Calu3 (cell line): ENCODE results near the gene THAP7. TPM values are rescaled to one million over a fixed set of nuclear protein-coding genes. Genes with fewer than 3 reads are reported as not detected.

Experiments
- BruUV-seq: library from RNA; stranded (reverse); fragments of 400-500 nt; replicated peaks from 2 replicates; lab custom pipeline; 2021; lab: Mats Ljungman, UMichigan
- CTCF ChIA-PET: fragments of 300-600 bp; sonication (Branson Sonifier 250); formaldehyde crosslinking; loops from one replicate; lab custom pipeline; 2022; ENCODE audit warnings: antibody characterized with exemption; lab: Charles Lee
- DNase-seq: peaks from one replicate; pipeline ENCODE4 v3.0.0; 2022
- H3K27ac Mint-ChIP-seq: one replicate; pipeline ENCODE4 v1.8.0; 2022; ENCODE audit warnings: mixed read lengths; ENCODE audit not compliant: unreplicated experiment
- H3K27me3 Mint-ChIP-seq: one replicate; pipeline ENCODE4 v1.8.0; 2022; ENCODE audit warnings: mixed read lengths; ENCODE audit not compliant: unreplicated experiment
- H3K36me3 Mint-ChIP-seq: one replicate; pipeline ENCODE4 v1.8.0; 2022; ENCODE audit warnings: mild to moderate bottlenecking, moderate library complexity, mixed read lengths; ENCODE audit not compliant: insufficient read depth, unreplicated experiment
- H3K4me1 Mint-ChIP-seq: one replicate; pipeline ENCODE4 v1.8.0; 2022; ENCODE audit warnings: mild to moderate bottlenecking, low read depth, mixed read lengths; ENCODE audit not compliant: unreplicated experiment
- H3K4me3 Mint-ChIP-seq: one replicate; pipeline ENCODE4 v1.8.0; 2022; ENCODE audit warnings: mild to moderate bottlenecking, low read depth, moderate library complexity, mixed read lengths; ENCODE audit not compliant: unreplicated experiment
- H3K9me3 Mint-ChIP-seq: one replicate; pipeline ENCODE4 v1.8.0; 2022; ENCODE audit warnings: low read depth, mixed read lengths; ENCODE audit not compliant: unreplicated experiment
- intact Hi-C: fragments of 100-400 bp; cut with micrococcal nuclease; formaldehyde crosslinking; loops from one replicate; pipeline ENCODE4 v1.10.0; 2022; ENCODE audit not compliant: unreplicated experiment
- total RNA-seq: library from RNA; stranded (reverse); gene quantifications from 2 replicates; pipeline ENCODE4 v1.2.3, GENCODE V29; 2022
- TF ChIP-seq, protein P1 (sequence below): fragments of 200-600 bp; IDR thresholded peaks from one replicate; pipeline ENCODE4 v1.8.0; 2022; ENCODE audit warnings: antibody characterized with exemption; ENCODE audit not compliant: unreplicated experiment

THAP7 gene
- total RNA-seq, 1 experiment from 2014 or later = 24.5 TPM

DNA sequence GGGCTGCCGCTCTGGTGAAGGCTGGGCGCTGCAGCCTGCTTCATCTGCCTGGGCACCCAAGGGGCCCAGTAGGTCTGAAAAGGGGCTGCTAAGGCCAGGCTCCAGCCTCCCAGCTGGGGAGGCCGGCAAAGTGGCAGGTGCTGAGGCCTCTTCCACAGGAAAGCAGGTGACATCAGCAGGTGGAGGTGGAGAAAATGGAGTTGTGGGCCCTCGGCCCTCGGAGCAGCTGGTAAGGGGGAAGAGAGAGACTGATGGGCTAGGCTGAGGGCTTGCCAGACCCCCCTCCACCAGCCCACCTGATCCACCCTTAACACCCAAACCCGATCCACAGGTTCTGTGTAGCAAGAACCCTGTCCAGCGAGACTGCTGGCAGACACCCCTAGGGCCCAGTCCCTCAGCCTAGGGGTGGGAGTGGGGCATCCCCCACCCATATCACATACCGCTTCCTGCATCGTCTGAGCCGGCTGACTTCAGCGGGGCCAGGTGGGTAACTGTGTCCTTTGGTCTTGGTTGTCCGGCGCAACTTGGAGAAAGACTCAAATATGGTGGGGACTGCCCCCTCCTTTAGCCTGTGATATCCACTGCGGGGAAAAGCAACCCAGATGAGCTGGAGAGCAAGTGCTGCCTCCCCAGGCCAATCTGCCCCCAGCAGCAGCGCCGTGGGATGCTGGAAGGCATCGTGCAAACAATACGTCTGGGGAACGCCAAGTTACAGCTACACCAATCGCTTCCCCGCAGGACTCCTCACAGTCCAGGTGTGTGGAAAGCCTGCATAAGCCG lies 1.5 kb downstream of the THAP7 start:
- DNase-seq = no peak
- Mint-ChIP-seq H3K9me3 (no peaks in the 10 kb centered on the region), H3K4me3 (peak overlapping the region; percentile 97), H3K27ac (peak overlapping the region; percentile 63), H3K4me1 (peaks cover 9% of the 10 kb centered on the region), H3K27me3 (no peaks in the 10 kb centered on the region), H3K36me3 (peaks cover 73% of the 10 kb centered on the region)
- TF ChIP-seq, protein P1, sequence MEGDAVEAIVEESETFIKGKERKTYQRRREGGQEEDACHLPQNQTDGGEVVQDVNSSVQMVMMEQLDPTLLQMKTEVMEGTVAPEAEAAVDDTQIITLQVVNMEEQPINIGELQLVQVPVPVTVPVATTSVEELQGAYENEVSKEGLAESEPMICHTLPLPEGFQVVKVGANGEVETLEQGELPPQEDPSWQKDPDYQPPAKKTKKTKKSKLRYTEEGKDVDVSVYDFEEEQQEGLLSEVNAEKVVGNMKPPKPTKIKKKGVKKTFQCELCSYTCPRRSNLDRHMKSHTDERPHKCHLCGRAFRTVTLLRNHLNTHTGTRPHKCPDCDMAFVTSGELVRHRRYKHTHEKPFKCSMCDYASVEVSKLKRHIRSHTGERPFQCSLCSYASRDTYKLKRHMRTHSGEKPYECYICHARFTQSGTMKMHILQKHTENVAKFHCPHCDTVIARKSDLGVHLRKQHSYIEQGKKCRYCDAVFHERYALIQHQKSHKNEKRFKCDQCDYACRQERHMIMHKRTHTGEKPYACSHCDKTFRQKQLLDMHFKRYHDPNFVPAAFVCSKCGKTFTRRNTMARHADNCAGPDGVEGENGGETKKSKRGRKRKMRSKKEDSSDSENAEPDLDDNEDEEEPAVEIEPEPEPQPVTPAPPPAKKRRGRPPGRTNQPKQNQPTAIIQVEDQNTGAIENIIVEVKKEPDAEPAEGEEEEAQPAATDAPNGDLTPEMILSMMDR = no peak
- CTCF ChIA-PET = no interaction called here
- intact Hi-C loops = no loop called here
- BruUV-seq = no TSS peak

GRCh38 chr22:20999350-21000206 lies 2.3 kb downstream of the THAP7 start:
- Mint-ChIP-seq H3K4me3 (peak overlapping the region; percentile 97), H3K4me1 (peaks cover 9% of the 10 kb centered on the region), H3K9me3 (no peaks in the 10 kb centered on the region), H3K27me3 (no peaks in the 10 kb centered on the region), H3K36me3 (peaks cover 78% of the 10 kb centered on the region), H3K27ac (peak overlapping the region; percentile 31)
- CTCF ChIA-PET = interaction anchor here (1.4 kb wide), 1 partner anchor 114 kb away, joined by 4 read pairs; no protein-coding TSS in a partner anchor
- intact Hi-C loops = no loop called here
- TF ChIP-seq, protein P1 = no peak
- no peak for DNase-seq
- BruUV-seq = no TSS peak

DNA sequence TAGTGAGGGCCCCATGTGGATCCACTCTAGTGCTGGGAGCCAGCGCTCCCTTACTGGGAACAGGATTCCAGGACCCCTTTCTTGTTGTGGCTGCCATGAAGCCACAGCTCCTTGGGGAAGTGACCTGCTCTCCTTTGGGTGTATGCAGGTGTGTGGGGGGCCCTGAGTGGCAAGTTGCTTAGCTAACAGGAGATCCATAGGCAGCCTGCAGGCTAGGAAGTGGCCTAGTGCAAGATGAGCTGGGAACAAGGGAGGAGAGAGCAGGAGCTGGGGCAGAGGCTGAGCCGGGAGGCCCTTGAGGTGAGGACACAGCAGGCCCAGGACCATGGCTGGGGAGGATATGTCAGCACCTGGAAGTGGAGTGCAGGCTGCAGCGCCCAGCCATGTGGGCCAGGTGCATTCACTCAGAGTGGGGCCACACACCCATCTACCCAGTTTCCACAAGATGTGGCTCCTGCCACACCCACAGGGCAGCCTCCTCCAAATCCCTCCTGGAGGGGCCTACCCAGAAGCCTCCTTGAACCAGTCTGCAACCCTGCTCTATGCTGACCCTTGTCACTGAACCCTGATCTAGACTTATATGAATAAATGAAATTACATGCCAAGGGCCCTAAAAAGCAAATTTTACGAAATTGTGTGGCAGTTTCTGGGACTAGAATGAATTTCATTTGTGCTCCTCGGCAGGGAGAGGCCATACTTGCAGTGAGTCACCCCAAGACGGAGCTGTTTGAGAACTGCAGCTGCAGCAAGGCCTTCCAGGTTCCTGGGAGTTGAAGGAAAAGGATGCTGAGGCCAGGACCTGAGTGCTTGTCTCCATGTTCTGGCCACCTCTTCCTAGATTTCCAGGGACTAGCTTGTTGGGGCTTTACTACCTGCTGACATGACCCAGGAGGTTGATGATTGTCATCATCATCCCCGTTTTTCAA lies 3.2 kb downstream of the THAP7 start:
- TF ChIP-seq, protein P1 = no peak
- CTCF ChIA-PET = interaction anchor here (1.4 kb wide), 1 partner anchor 113 kb away, joined by 4 read pairs; no protein-coding TSS in a partner anchor
- H3K36me3 Mint-ChIP-seq = peaks cover 80% of the 10 kb centered on the region
- peak overlapping the region; percentile 30 for H3K27ac Mint-ChIP-seq
- intact Hi-C loops = no loop called here
- H3K4me1 Mint-ChIP-seq = peaks cover 9% of the 10 kb centered on the region
- no TSS peak for BruUV-seq
- no peaks in the 10 kb centered on the region for H3K9me3 Mint-ChIP-seq
- no peak for DNase-seq
- no peak overlapping the region for H3K4me3 Mint-ChIP-seq
- H3K27me3 Mint-ChIP-seq = no peaks in the 10 kb centered on the region
